ENCODE data around the gene DDX24. TPM values are rescaled to one million over a fixed set of nuclear protein-coding genes. Genes with fewer than 3 reads are reported as not detected.

The DDX24 gene
- polyA plus RNA-seq, 1 donor (not counting 4 experiments of a cell fraction or from before 2014, with no cell fraction given) = 171 TPM

GRCh38 chr14:94001501-94002396, 79.3 kb downstream of the DDX24 start:
- dilution Hi-C loops (cut with MboI; ENCODE audit: extremely low pct_ligation_motif_present, low sequenced_read_pairs) = no loop called here
- no peak overlapping the region for H3K4me3 ChIP-seq (ENCODE audit: control insufficient read depth in 2 of 3, extremely low read depth in 1 of 3, insufficient read depth in 2 of 3, low read depth in 1 of 3, low read length in 3 of 3)

DNA sequence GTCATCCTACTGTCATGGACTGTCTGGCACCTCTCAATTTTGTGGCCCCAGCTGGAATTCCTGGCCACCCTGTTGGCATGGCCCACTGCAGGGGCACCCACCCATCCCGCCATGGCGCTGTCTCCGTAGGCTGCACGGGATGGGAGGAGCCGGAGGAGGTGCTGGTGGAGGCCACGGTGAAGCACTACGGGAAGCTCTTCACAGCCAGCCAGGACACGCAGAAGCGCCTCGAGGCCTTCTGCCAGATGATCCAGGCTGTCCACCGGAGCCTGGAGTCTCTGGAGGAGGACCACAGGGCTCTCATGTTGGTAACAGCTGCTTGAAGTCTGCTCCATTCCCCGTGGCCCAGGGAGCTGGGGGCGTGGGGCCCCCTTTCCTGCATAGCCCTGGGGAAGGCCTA, 80.0 kb downstream of the DDX24 start:
- Histone ChIP-seq H3K4me3 (ENCODE audit: control insufficient read depth in 2 of 3, extremely low read depth in 1 of 3, insufficient read depth in 2 of 3, low read depth in 1 of 3, low read length in 3 of 3) (no peak overlapping the region), H2AFZ (ENCODE audit: control insufficient read depth, low read length) (peak overlapping the region; percentile 20), H3K9ac (ENCODE audit: control insufficient read depth, extremely low read depth, insufficient read depth, low read length) (no peak overlapping the region), H4K20me1 (ENCODE audit: control insufficient read depth, extremely low read depth, insufficient read depth, low read length) (no peaks in the 10 kb centered on the region), H3K9me3 (ENCODE audit: control insufficient read depth, low read depth, low read length) (no peaks in the 10 kb centered on the region), H3K4me2 (ENCODE audit: control insufficient read depth, extremely low read depth, insufficient read depth, low read depth, low read length) (peak overlapping the region; percentile 40), H3K36me3 (ENCODE audit: control insufficient read depth in 2 of 2, extremely low read depth in 1 of 2, insufficient read depth in 2 of 2, low read length in 2 of 2) (no peaks in the 10 kb centered on the region), H3K9me1 (ENCODE audit: control insufficient read depth, extremely low read depth, insufficient read depth, low read length) (no peaks in the 10 kb centered on the region), H3K79me2 (ENCODE audit: control insufficient read depth, insufficient read depth, low read length) (no peaks in the 10 kb centered on the region), H3K4me1 (ENCODE audit: control insufficient read depth, extremely low read depth, insufficient read depth, low read length) (peaks cover 12% of the 10 kb centered on the region), H3K27me3 (ENCODE audit: control insufficient read depth, extremely low read depth, insufficient read depth, low read length) (peaks cover 4% of the 10 kb centered on the region), H3K27ac (ENCODE audit: control insufficient read depth, insufficient read depth, low read length) (no peak overlapping the region)
- dilution Hi-C loops (cut with MboI; ENCODE audit: extremely low pct_ligation_motif_present, low sequenced_read_pairs) = no loop called here
- DNase-seq (ENCODE audit: low read depth, low spot score) (peak; percentile 36), FAIRE-seq (peak; percentile 53)
- TF ChIP-seq CTCF (optimal IDR thresholded peaks at IDR 0.05 in 1 of 3, IDR thresholded peaks at IDR 0.05 in 1 of 3, conservative IDR thresholded peaks at IDR 0.05 in 1 of 3; ENCODE audit: extremely low read depth in 1 of 3, insufficient read depth in 2 of 3, low read length in 3 of 3) (no peak), EZH2 (IDR thresholded peaks at IDR 0.05; ENCODE audit: low read length) (no peak)

More at GRCh38 chr14:94001501-94002396, 79.3 kb downstream of the DDX24 start:
- Histone ChIP-seq H2AFZ (ENCODE audit: control insufficient read depth, low read length) (no peak overlapping the region), H3K27me3 (ENCODE audit: control insufficient read depth, extremely low read depth, insufficient read depth, low read length) (peaks cover 4% of the 10 kb centered on the region), H3K36me3 (ENCODE audit: control insufficient read depth in 2 of 2, extremely low read depth in 1 of 2, insufficient read depth in 2 of 2, low read length in 2 of 2) (no peaks in the 10 kb centered on the region), H3K4me2 (ENCODE audit: control insufficient read depth, extremely low read depth, insufficient read depth, low read depth, low read length) (peak overlapping the region; percentile 40), H3K79me2 (ENCODE audit: control insufficient read depth, insufficient read depth, low read length) (no peaks in the 10 kb centered on the region), H3K27ac (ENCODE audit: control insufficient read depth, insufficient read depth, low read length) (no peak overlapping the region), H3K9ac (ENCODE audit: control insufficient read depth, extremely low read depth, insufficient read depth, low read length) (no peak overlapping the region), H3K4me1 (ENCODE audit: control insufficient read depth, extremely low read depth, insufficient read depth, low read length) (peaks cover 12% of the 10 kb centered on the region), H4K20me1 (ENCODE audit: control insufficient read depth, extremely low read depth, insufficient read depth, low read length) (no peaks in the 10 kb centered on the region), H3K9me1 (ENCODE audit: control insufficient read depth, extremely low read depth, insufficient read depth, low read length) (no peaks in the 10 kb centered on the region), H3K9me3 (ENCODE audit: control insufficient read depth, low read depth, low read length) (no peaks in the 10 kb centered on the region)
- peak; percentile 90 for FAIRE-seq
- no peak for DNase-seq (ENCODE audit: low read depth, low spot score)
- TF ChIP-seq EZH2 (IDR thresholded peaks at IDR 0.05; ENCODE audit: low read length) = no peak
- TF ChIP-seq CTCF (optimal IDR thresholded peaks at IDR 0.05 in 1 of 3, IDR thresholded peaks at IDR 0.05 in 1 of 3, conservative IDR thresholded peaks at IDR 0.05 in 1 of 3; ENCODE audit: extremely low read depth in 1 of 3, insufficient read depth in 2 of 3, low read length in 3 of 3) = peak; percentile 93 to 100 (median 98)

Data from keratinocyte (primary cell).